Adipose tissue (tissue), 3 donors: Measurements from ENCODE around the gene RBM43. TPM values are rescaled to one million over a fixed set of nuclear protein-coding genes. Genes with fewer than 3 reads are reported as not detected.
"Not testable (repeated sequence)": the region's sequence is repeated elsewhere in the genome, so short reads cannot be mapped to it uniquely, and the experiment has no call there.

Experiments used
- H3K27ac ChIP-seq: one replicate; pipeline ENCODE4 v1.5.1; 2013; ENCODE audit warnings: low read depth, low read length
- WGBS, 3 donors: extraction: QIAGEN DNeasy Blood & Tissue Kit; methylation state at CpG; one replicate each; pipeline ENCODE4 v1.1.7; 2013; 5-methylcytosine and 5-hydroxymethylcytosine counted together
- polyA plus RNA-seq, 3 donors: library from polyadenylated mRNA; stranded (reverse); fragments of 200-250 nt; gene quantifications; one replicate each; pipeline ENCODE4 v1.2.3, GENCODE V29; 2013
- donor health status: healthy with polysubstance abuse.
- donor health status: Bipolar disorder and iron deficiency.
- donor health status: healthy.

RBM43 gene
- polyA plus RNA-seq, 3 donors = 2.8 to 4.8 (median 3.7) TPM

DNA sequence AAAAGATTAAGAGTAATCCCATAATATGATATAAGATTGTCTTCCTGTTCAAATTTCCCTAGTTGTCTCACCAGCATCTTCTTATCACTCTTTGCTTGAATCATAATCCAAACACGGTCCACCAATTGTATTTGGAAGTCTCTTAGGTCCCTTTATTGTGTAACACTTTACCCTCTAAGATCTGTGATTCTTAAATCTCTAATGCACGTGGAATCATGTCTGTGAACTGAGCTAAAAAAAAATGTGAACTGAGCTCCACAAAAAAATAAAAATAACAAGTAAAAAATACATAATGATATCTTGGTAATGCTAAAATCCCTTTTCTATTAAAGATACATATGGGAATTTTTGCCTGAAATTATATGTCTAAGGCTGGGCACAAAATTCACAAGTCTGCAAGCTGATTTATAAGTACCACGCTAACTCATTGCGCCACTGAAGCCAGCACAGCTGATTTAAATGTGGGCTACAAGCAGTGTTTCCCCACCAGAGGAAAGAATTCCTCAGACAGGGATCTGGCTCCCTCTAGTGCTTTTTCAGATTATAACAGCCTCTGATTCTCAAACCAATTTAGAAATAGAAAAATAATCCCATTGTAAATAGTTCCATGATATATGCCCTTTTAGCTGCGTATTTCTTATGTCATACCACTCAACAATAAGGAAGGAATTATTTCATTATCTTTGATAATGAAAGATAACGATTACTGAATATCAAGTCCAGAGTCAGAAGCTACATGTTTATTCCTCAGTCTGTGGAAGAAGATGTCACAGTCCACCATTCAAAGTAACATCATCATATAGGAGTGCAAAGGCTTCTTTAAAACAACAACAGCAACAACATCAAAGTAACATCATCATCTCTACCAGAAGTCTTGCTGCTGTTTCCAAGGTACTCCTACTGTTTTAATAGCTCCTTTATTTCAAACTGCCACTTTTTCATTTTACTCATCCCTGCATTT is 22.9 kb downstream of the RBM43 start:
- 11 to 15% (median 13%) methylated on average over 6 of the region's 6 CpGs for WGBS, 3 donors
- no peak overlapping the region for H3K27ac ChIP-seq

DNA sequence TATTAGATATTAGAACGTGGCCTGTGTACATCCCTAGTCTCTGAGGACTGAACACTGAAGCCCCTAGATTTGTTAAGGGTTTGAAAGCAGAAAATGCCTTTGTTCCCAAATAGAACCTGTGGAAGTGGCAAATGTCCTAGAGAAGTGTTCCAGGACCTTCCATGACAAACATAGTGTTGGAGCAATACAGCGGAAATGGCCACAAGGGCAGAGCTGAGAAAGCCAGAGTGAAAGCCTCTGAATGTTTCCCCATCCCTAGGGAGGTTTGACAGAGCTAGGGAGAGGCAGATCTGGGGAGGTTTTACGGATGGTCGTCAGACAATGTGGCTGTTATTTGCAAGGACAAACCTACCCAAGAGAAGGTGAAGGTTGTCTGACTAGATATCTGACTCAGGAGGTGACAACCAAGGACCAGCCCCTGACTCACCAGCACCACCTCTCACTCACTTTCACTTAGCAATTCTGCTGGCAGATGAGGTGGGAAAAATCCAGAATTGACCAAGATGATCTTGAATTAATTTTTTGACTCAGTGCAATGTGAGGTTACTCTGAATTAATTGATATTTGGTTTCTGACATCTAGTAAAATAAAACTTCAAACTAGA is 24.1 kb downstream of the RBM43 start:
- 60 to 73% (median 62%) methylated on average over 4 of the region's 4 CpGs for WGBS, 3 donors
- H3K27ac ChIP-seq = no peak overlapping the region

DNA sequence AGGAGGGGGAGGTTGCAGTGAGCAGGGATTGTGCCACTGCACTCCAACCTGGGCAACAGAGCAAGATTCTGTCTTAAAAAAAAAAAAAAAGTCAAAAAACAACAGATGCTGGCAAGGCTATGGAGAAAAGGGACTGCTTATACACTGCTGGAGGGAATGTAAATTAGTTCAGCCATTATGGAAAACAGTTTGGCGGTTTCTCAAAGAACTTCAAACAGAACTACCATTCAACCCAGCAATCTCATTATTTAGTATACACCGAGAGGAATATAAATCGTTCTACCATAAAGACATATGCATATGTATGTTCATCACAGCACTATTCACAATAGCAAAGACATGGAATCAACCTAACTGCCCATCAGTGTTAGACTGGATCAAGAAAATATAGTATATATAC is 27.9 kb downstream of the RBM43 start:
- WGBS, 3 donors = 92 to 98% (median 95%) methylated on average over 3 of the region's 3 CpGs

DNA sequence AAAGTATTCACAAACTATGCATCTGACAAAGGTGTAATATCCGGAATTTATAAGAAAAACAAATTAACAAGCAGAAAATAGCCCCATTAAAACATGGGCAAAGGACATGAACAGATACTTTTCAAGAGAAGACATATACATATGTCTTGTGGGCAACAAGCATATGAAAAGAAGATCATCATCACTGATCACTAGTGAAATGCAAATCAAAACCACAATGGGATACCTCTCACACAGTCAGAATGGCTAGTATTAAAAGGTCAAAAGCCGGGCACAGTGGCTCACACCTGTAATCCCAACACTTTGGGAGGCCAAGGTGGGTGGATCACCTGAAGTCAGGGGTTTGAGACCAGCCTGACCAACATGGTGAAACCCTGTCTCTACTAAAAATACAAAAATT is 28.4 kb downstream of the RBM43 start:
- H3K27ac ChIP-seq = not testable (repeated sequence)
- WGBS, 3 donors = 96 to 99% (median 96%) methylated on average over 2 of the region's 2 CpGs

More for the DNA sequence above, 27.9 kb downstream of the RBM43 start:
- not testable (repeated sequence) for H3K27ac ChIP-seq

DNA sequence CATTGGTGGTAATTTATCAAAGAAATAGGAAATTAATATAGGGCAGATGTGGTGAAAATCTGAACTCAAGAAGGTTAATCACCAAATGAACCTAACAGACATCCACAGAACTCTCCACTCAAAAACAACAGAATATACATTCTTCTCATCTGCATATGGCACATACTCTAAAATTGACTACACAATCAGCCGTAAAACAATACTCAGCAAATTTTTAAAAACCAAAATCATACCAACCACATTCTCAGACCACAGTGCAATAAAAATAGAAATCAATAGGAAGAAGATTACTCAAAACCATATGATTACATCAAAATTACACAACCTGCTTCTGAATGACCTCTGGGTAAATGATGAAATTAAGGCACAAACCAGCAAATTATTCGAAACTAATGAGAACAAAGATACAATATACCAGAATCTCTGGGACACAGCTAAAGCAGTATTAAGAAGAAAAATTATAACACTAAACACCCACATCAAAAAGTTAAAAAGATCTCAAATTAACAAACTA is 31.0 kb downstream of the RBM43 start:
- H3K27ac ChIP-seq = no peak overlapping the region
- 52 to 83% (median 59%) methylated on average over 2 of the region's 2 CpGs for WGBS, 3 donors

DNA sequence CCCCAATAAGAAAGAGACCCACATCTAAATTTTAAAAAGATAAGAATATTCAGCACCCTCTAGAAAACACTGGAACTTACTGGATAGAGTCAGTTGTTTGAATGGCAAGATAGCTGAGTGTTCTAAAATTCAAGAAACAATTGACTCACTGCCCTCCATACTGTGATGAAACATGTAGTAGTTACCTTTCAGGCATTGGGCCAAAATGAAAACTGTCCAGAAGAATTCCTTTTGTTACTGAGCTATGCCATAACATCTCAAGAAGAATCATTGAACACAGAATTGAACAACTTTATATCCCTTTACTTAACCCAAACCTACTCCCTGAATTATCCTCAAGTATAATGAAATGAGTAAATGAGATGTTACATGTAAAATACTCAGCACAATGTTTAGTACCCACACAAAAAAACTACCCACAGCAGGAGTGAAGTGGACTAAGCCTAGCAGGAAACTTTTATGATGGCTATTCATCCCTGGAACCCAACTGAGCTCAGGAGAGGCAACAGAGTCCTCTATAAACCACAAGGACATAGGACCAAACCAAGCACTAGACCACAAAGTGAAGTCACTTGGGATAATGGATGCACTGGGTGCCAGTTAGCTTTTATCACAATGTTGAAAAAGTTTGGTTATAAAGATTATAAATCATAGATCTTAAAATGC is 32.7 kb downstream of the RBM43 start:
- no peak overlapping the region for H3K27ac ChIP-seq

DNA sequence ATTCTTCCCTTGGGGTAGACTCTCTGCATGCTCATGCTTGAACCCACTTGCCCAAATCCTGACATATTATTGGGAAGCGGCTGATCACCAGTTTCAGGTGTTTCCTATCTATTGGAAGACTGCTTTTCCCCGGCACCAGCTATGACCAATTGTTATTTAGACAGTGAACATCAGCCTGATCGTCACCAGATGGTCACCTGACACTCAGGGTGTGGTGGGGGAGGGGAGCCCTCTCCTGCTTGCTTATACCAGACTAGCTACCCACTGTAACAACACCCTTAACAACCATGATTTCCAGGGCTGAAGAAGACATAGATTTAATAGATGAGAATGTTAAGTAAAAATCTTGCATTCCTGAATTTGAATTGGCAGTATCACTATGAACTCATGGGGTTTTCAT is 44.3 kb downstream of the RBM43 start:
- H3K27ac ChIP-seq = no peak overlapping the region
- WGBS, 3 donors = 65 to 70% (median 66%) methylated on average over 3 of the region's 3 CpGs

DNA sequence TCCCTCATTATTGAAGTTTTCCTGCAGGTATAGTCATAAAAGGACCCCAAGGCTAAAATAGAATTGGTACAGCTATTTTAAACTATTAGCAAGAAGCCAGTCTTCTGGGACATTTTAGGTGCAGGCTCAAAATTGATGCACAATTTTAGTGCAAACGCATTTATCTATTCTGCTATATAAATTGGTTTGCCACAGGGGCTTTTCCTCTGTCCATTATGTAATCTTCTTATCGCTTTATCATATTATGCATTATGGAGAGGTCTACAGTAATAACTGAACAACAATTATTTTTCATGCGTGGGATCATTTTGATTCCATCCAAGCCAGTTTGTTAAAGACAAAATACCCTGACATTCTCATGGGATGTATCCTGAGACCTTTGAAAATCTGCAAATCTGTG is 54.6 kb downstream of the RBM43 start:
- no peak overlapping the region for H3K27ac ChIP-seq
- 92 to 95% (median 92%) methylated on average over 3 of the region's 3 CpGs for WGBS, 3 donors

DNA sequence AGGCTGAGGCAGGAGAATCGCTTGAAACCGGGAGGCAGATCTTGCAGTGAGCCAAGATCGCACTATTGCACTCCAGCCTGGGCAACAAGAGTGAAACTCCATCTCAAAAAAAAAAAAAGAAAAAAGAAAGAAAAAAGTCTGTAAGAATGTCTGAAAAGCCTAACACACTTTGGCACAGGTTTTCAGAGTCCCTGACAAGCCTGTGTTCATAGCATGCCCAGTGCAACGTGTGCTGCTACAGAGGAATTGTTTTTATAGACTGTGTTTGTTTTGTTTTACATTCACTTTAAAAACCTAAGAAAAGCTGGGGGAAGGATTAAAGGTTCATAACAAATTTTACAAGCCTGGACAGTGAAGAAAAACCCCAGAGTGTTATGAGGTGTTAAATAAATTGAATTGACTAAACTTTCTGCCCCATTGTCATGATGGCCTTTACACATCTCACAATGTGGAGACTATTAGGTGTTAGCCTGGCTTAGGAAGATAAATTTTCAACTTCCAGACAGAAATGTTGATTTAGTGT is 55.2 kb downstream of the RBM43 start:
- H3K27ac ChIP-seq = no peak overlapping the region
- 81 to 89% (median 89%) methylated on average over 4 of the region's 4 CpGs for WGBS, 3 donors

DNA sequence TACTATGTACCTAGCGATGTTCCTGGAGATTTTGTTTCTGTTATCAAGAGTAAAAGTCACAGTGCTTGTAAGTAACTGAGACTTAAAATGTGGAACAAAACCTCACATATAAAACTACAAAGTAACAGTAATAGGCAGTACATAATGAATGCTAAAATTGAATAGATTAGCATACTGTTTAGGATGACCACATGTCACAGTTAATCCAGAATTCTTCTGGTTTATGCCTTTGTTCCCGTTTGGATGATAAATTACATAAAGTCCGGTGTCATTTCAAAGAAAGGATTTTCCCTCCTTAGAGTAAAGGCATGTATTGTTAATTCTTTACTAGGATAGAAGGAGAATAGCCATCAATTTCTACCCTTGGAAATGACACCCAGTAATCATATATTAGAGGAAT is 56.1 kb downstream of the RBM43 start:
- WGBS, 3 donors = 66 to 81% (median 79%) methylated on average over 3 of the region's 3 CpGs
- no peak overlapping the region for H3K27ac ChIP-seq

DNA sequence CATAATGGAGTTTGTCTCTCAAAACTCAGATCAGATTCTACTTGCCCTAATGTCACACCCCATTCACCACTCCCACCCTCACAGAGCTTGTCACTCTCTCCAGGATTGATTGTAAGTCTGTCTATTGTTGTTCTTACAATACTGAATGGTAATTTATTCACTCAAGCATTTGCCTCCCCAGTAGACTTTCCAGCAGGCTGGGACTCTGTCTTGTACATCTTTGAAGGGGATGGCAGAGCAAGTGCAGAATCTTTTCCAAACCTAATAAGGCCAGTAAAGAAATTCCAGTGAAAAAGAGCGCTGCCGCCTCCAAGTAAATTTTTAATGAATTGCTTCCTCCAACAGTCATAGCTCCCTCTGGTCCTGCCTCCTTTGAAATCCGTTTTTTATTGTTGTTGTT is 56.9 kb downstream of the RBM43 start:
- WGBS, 3 donors = 76 to 85% (median 80%) methylated on average over 3 of the region's 3 CpGs
- H3K27ac ChIP-seq = no peak overlapping the region

DNA sequence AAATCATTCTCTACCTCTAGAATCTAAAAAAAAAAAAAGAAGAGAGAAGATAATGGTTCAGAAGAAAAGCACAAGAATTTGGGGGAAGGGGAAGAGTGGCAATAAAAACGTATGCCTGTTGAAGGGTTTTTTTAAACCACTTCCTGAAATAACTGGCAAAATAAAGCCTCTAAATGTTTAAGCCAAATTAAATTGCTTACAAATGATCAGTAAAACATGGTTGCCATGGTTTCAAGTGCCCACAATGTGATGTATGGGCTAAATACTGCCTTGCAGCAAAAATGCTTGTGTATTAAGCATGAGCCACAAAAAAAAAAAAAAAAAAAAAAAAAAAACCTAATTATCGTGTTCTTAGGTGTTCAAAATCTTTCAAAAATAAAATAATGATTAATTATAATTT is 60.8 kb downstream of the RBM43 start:
- no peak overlapping the region for H3K27ac ChIP-seq
- whole genome bisulfite sequencing, 3 donors = 30 to 37% (median 34%) methylated on average over 2 of the region's 2 CpGs

DNA sequence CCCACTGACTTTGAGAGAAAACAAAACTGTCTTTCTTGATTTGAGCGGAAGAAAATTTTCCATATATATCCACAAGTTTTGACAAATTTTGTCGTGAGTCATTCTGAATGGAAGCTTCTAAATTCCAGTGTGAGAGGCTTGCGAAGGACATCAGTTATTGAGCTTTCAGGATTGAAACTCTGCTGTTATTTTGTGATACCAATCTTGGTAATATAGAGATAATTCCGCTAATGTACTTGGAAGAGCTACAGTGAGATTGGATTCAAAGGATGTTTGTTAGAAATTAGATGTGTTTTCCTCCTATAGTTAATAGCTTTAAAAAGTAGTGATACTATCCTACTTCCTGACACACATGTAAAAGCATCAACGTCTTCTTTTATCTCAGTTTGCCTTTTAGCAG is 61.4 kb downstream of the RBM43 start:
- WGBS, 3 donors = 74 to 79% (median 75%) methylated on average over 5 of the region's 5 CpGs

DNA sequence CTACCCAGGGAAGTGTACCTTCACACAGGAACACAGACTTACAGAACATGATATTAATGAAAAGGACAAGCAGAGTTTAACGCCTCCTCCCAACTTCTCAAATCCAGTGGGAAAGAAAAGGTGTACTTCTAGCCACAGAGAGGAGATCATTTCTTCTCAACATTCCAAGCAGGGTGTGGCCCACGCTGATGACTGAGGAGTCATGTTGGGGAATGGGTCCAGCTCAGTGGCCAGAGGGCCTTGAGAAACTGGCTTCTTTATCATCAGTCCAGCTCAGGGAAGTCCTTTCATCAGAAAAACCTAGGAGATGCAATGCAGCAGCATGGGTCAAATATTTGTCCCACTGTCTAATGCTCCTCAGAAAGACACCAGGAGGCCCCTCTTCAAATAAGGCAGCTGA is 63.0 kb downstream of the RBM43 start:
- WGBS, 3 donors = 87 to 91% (median 90%) methylated on average over 2 of the region's 2 CpGs
- no peak overlapping the region for H3K27ac ChIP-seq

More for the DNA sequence above, 61.4 kb downstream of the RBM43 start:
- no peak overlapping the region for H3K27ac ChIP-seq

Other genes with a start within 250 kb of the RBM43 start
- gene NMI, start 27.8 kb upstream of the RBM43 start, polyA plus RNA-seq = 10 to 100 TPM in 2 of 3 donors, 1 to 10 TPM in 1; 6.3 to 15.5 (median 11.1) TPM
- gene TNFAIP6, start 95.7 kb upstream of the RBM43 start, polyA plus RNA-seq = 100 to 1,000 TPM in 1 of 3 donors, 1 to 10 TPM in 1, under 1 TPM in 1; 0.38 to 110 (median 7.2) TPM
- 1 to 10 TPM; 2.9 to 5.8 (median 3.8) TPM for gene RIF1, start 148.0 kb upstream of the RBM43 start, polyA plus RNA-seq